Measurements from ENCODE around the gene REPS2. TPM values are rescaled to one million over a fixed set of nuclear protein-coding genes. Genes with fewer than 3 reads are reported as not detected.
"Not testable (repeated sequence)": the region's sequence is repeated elsewhere in the genome, so short reads cannot be mapped to it uniquely, and the experiment has no call there.

REPS2 gene
- polyA plus RNA-seq, 3 donors, result 11.7 to 20.1 (median 18.4) TPM

GRCh38 chrX:16962661-16963060 is 16.2 kb downstream of the REPS2 start:
- not testable (repeated sequence) for DNase-seq (ENCODE audit: low read depth in 3 of 3, low spot score in 2 of 3)

GRCh38 chrX:16963216-16963615 is 16.8 kb downstream of the REPS2 start:
- no peak for DNase-seq (ENCODE audit: low read depth in 3 of 3, low spot score in 2 of 3)

GRCh38 chrX:16964976-16965375 is 18.5 kb downstream of the REPS2 start:
- not testable (repeated sequence) for DNase-seq (ENCODE audit: low read depth in 3 of 3, low spot score in 2 of 3)

DNA sequence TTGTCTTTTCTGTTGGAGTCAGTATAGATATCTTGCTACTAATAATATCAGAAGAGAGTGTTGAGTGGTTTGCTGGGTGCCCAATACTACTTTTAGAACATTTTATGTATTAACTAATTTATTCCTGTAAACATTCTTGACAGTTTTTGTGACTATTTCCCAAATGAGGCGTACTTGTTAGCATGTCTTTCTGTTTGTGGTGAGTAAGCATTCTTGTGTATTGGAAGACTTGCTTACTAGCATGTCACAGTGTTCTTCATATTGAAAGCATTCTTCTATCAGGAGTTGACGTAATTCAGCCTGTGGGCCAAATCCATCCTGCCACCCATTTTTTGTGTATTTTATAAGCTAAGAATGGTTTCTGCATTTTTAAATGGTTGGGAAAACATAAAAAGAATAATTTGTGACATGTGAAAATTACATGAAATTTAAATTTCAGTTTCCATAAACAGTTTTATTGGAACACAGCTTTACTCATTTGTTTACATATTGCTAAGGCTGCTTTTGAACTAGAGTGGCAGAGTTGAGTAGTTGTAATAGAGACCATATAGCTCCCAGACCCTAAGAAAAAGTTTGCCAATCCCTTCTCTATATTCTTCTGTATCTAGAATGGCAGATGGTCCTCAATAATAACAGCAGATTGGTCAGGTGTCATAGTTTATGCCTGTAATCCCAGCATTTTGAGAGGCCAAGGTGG is 20.4 kb downstream of the REPS2 start:
- no peak for DNase-seq (ENCODE audit: low read depth in 3 of 3, low spot score in 2 of 3)

DNA sequence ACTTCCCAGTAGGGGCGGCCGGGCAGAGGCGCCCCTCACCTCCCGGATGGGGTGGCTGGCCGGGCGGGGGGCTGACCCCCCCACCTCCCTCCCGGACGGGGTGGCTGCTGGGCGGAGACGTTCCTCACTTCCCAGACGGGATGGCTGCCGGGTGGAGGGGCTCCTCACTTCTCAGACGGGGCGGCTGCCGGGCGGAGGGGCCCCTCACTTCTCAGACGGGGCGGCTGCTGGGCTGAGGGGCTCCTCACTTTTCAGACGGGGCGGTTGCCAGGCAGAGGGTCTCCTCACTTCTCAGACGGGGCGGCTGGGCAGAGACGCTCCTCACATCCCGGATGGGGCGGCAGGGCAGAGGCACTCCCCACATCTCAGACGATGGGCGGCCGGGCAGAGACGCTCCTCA is 22.3 kb downstream of the REPS2 start:
- DNase-seq (ENCODE audit: low read depth in 3 of 3, low spot score in 2 of 3), result not testable (repeated sequence)

DNA sequence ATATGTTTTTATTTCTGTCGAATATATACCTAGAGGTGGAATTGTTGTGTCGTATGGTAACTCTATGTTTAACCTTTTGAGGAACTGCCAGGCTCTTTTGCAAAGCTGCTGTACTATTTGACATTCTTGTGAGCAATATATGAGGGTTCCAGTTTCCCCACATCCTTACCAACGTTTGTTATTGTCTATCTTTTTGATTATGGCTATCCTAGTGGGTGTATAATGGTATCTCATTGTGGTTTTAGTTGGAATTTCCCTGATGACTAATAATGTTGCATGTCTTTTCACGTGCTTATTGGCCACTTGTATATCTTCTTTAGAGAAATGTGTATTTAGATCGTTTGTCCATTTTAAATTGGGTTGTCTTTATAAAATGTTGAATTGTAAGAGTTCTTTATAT is 24.5 kb downstream of the REPS2 start:
- no peak for DNase-seq (ENCODE audit: low read depth in 3 of 3, low spot score in 2 of 3)

DNA sequence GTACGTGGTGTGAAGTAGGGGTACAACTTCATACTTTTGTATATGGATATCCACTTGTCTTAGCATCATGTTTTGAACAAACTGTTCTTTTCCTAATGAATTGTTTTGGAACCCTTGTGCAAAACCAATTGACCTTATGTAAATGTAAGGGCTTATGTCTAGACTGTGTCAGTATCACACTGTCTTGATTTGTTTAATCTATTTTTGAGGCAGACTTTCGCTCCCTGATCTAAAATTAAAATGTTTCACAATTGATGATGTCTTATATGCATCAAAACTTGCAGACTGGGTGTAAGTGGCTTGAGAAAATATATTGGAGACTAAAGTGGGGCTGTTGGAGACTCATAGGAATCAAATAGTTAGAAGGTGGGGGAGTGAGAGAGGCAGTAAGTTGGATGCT is 25.2 kb downstream of the REPS2 start:
- no peak for DNase-seq (ENCODE audit: low read depth in 3 of 3, low spot score in 2 of 3)

DNA sequence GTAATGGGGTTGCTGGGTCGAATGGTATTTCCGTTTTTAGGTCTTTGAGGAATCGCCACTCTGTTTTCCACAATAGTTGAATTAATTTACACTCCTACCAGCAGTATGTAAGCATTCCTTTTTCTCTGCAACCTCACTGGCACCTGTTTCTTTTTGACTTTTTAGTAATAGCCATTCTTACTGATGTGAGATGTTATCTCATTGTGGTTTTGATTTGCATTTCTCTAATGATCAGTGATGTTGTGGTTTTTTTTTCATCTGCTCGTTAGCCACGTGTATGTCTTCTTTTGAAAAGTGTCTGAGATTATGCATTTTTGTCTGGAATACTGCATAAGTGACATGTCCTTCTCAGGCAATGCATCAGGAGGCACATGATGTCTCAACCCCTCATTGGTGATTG is 28.8 kb downstream of the REPS2 start:
- no peak for DNase-seq (ENCODE audit: low read depth in 3 of 3, low spot score in 2 of 3)

- DNase-seq (ENCODE audit: low read depth in 3 of 3, low spot score in 2 of 3), result no peak
These were observed 31.3 kb downstream of the REPS2 start for GRCh38 chrX:16977771-16978170.

- no peak for DNase-seq (ENCODE audit: low read depth in 3 of 3, low spot score in 2 of 3)
These were observed 31.9 kb downstream of the REPS2 start for GRCh38 chrX:16978193-16978984.

DNA sequence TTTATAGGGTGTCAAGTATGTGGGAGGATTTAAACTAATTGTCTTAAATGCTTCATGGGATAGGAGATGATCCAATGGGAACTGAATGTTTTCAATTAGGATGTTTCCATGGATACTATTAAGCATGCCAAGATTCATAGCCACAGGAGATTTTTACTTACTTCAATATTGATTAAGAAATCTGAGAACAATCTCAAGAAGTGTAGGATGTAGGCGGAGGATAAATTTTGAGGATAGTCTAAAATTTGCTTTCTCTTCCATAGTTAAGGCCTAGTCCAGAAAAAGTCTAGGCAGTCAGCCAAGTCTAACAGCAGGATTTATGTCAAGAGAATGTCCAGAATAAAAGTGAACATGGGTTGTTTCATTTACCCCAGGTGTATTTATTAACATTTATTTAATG is 32.8 kb downstream of the REPS2 start:
- DNase-seq (ENCODE audit: low read depth in 3 of 3, low spot score in 2 of 3), result no peak

DNA sequence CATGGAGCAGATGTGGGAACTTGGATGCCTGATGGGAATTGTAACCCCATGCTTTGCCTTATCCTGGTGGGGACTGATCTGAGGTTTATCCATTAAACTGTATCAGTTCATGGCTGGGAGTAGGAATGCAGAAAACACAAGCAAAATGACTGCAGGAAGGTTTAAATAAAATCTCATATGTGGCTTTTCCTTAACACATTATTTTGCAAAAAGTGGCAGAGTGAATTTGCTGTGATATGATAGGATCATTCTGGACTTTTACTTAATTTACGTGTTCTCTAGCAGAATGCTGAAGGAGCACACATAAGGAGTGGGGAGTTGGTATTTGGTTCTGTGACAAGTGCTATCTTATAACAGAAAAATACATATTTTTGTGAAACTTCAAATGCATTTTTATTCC is 34.8 kb downstream of the REPS2 start:
- DNase-seq (ENCODE audit: low read depth in 3 of 3, low spot score in 2 of 3), result no peak

GRCh38 chrX:16981980-16982379 is 35.5 kb downstream of the REPS2 start:
- no peak for DNase-seq (ENCODE audit: low read depth in 3 of 3, low spot score in 2 of 3)

GRCh38 chrX:16983051-16983450 is 36.6 kb downstream of the REPS2 start:
- DNase-seq (ENCODE audit: low read depth in 3 of 3, low spot score in 2 of 3), result no peak

GRCh38 chrX:16985286-16985685 is 38.8 kb downstream of the REPS2 start:
- no peak for DNase-seq (ENCODE audit: low read depth in 3 of 3, low spot score in 2 of 3)

GRCh38 chrX:16986169-16986568 is 39.7 kb downstream of the REPS2 start:
- no peak for DNase-seq (ENCODE audit: low read depth in 3 of 3, low spot score in 2 of 3)

DNA sequence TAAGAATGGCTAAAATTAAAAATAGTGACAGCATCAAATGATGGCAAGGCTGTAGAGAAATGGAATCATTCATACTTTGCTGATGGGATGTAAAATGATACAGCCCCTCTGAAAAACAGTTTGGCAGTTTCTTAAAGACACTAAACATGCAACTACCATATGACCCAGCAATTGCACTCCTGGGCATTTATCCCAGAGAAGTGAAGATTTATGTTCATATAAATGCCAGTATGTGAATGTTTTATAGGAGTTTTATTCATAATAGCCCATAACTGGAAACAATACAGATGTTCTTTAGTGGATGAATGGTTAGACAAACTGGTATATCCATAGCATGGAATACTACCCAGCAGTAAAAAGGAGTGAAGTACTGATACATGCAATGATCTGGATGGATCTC is 43.3 kb downstream of the REPS2 start:
- no peak for DNase-seq (ENCODE audit: low read depth in 3 of 3, low spot score in 2 of 3)

- DNase-seq (ENCODE audit: low read depth in 3 of 3, low spot score in 2 of 3), result no peak
These were observed 44.4 kb downstream of the REPS2 start for GRCh38 chrX:16990839-16991238.

DNA sequence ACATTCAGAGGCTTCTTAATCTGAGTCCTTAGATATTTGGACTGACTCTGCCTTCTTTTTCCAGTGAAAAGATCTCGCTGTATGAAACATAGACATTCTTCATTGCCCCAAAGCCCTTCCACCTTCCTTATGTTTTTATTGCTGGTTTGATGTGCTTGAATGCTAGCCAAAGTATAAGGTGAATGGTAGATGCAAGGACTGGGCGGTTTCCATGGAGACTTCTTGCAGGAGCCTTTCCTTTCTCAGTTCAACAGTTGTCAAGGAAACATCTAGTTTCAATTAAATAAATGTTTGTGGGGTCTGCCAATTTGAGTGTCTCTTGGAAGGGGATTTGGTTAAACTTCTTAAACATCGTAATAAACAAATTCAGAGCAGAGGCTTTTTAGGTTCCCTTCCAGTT is 46.0 kb downstream of the REPS2 start:
- DNase-seq (ENCODE audit: low read depth in 3 of 3, low spot score in 2 of 3), result no peak

- no peak for DNase-seq (ENCODE audit: low read depth in 3 of 3, low spot score in 2 of 3)
These were observed 46.5 kb downstream of the REPS2 start for GRCh38 chrX:16992951-16993350.

- no peak for DNase-seq (ENCODE audit: low read depth in 3 of 3, low spot score in 2 of 3)
These were observed 47.4 kb downstream of the REPS2 start for GRCh38 chrX:16993791-16994318.

DNA sequence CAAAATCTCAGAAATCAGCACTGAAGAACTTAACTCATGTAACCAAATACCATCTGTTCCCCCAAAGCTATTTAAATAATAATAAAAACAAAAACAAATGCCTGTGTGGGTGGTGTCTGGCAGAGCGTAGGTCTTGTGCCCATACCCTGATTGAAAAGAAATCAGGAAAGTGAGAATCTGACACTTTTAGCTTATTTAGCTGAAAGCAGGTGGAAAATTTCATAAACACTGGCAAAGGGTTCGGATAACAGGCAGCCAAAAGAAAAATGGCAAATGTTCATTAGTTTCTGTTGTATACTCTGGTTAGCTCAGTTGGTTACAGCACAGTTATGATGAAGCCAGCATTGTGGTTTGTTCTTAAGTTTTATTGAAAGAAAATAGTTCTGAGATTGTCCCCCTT is 48.3 kb downstream of the REPS2 start:
- DNase-seq (ENCODE audit: low read depth in 3 of 3, low spot score in 2 of 3), result no peak
